Erythroblast (primary cell): ENCODE data around the gene UPK3B.
"Not testable (repeated sequence)": the region's sequence is repeated elsewhere in the genome, so short reads cannot be mapped to it uniquely, and the experiment has no call there.

Source experiments
- DNase-seq, 2 experiments: peaks; one replicate each; lab custom pipeline; 2025; lab: John Stamatoyannopoulos, UW
- GATA1 ChIP-seq: IDR thresholded peaks from 2 replicates; pipeline ENCODE4 v1.6.1; 2011; ENCODE audit warnings: low read depth, mild to moderate bottlenecking, control low read depth, low read length, moderate library complexity
- POLR2A ChIP-seq: IDR thresholded peaks from 2 replicates; pipeline ENCODE4 v1.6.1; 2011; ENCODE audit warnings: mild to moderate bottlenecking, low read length

UPK3B gene

DNA sequence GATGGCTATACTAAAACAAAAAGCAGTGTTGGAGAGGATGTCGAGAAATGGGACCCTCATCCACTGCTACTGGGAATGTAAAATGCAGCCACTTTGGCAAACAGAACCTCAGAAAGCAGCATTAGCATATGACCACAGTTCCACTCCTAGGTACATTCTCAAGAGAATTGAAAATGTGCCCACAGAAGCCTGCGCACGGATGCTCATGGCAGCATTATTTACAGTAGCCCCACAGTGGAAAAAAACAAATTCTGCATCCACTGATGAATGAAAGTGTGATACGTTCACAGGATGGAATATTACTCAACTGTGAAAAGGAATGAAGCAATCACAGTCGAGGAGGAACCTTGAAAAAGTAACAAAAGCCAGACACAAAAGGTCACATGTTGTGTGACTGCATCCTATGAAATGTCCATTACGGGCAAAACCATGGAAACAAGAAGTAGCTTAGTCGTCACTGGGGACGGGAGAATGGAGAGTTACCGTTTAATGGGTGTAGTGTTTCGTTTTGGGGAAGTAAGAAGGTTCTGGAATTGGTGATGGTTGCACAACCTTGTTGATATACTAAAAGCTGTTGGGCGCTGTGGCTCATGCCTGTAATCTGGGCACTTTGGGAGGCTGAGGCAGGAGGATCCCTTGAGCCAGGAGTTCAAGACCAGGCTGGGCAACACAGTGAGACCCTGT is 2.5 kb upstream of the UPK3B start:
- TF ChIP-seq GATA1 (no peak), POLR2A (no peak)
- DNase-seq: no peak

DNA sequence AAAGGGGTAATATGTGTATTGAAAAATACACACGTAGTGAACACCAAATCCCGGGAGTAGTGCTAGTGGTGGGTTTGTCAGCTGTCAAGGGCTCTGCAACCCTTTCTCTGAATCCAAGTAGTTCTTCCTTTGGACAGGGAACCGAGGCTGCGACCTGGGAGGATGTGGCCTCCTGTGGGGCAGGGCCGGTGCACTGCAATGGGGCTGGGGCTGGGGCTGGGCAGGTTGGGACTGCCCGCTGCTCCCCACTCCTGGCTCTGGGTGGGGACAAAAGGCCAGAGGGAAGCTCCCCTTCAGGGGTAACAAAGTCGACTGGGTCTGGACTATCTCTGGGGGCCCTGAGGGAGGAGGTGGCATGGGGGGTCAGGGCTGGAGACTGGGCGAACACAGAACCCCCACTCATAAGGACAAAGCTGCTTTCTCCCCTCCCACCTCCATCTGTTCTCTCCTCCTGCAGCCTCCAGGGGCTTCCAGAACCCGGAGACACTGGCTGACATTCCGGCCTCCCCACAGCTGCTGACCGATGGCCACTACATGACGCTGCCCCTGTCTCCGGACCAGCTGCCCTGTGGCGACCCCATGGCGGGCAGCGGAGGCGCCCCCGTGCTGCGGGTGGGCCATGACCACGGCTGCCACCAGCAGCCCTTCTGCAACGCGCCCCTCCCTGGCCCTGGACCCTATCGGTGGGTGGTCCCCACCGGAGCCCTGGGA is 1.0 kb downstream of the UPK3B start:
- DNase-seq: not testable (repeated sequence)

DNA sequence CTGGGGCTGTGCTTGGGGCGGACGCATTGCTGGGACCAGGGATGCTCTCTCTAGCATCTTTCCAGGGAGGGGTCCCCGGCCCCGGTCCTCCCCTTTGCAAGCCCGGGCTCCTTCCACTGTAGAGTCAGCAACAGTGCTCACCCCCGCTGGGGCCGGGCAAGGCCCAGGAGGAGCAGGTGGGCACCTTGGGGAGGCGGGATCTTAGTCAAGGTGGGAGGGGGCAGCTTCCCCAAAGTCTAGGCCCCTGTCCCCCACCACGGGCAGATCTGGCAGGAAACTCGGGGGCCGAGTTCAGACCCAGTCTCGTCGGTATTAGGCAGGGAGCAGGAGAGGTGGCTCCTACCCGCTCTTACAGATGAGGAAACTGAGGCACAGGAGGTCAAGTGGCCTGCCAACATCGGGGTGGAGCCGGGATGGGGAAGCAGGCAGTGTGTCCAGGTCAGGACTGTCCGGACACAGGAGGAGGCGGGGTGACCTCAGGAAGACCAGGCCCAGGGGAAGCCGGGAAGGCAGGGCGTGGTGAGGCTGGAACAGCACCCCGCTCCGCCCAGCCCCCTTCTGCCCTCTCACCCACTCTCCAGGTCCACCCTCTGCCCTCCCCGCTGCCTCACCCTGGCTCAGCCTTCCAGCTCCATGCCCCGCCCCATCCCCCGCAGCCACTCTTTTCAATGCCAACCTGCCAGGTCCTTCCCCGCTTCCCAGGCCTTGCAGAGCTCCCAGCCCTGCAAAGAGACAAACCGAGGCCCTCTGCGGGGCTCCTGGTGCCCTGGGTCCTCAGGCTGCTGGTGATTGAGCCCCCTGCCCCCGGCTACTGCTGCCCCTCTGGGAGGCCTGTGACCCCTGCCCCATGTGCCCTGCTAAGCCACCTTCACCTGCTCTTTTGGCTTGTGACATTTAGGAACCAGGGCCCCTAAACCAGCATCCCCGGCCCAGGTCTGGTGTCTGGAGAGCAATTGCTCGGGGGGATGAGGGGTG is 1.8 kb downstream of the UPK3B start:
- DNase-seq: not testable (repeated sequence)

DNA sequence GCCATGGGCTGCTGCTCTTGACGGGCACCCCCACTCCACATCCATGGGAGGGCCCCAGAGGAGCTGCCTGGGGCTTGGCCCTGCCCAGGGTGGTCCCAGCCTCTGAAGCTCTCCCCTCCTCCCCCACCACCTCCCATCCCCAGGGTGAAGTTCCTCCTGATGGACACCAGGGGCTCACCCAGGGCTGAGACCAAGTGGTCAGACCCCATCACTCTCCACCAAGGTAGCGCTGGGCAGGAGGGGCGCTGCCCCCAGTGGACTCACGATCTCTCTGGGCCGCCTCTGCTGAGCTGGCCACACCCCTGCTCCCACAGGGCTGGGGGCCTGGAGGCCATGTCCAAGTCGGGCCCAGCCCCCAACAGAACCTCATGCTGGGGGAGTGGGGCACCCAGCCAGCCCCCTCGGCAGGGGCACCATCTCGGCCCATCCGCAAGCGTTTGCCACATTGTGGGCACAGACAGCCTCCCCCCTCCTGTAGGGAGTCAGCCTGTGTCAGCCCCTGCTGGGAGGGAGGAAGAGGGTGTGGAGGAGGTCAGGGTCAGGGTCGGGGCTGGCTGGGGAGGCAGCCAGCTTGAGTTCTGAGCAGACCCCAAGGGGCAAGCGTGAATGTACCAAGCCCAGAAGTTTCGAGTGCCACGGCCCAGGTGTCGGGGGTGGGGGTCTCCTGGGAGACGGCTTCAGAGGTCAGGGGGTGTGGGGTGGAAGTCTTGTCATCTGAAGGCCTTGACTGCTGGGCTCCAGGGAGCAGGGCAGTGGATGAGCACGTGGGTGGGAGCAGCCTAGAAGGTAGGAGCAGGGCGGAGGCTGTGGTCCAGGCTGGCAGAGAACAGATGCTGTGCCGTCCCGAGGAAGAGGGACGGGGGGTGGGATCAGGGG is 2.8 kb downstream of the UPK3B start:
- DNase-seq: peak in 1 of 2 experiments; percentile 17
- no peak for TF ChIP-seq GATA1
- no peak for TF ChIP-seq POLR2A

DNA sequence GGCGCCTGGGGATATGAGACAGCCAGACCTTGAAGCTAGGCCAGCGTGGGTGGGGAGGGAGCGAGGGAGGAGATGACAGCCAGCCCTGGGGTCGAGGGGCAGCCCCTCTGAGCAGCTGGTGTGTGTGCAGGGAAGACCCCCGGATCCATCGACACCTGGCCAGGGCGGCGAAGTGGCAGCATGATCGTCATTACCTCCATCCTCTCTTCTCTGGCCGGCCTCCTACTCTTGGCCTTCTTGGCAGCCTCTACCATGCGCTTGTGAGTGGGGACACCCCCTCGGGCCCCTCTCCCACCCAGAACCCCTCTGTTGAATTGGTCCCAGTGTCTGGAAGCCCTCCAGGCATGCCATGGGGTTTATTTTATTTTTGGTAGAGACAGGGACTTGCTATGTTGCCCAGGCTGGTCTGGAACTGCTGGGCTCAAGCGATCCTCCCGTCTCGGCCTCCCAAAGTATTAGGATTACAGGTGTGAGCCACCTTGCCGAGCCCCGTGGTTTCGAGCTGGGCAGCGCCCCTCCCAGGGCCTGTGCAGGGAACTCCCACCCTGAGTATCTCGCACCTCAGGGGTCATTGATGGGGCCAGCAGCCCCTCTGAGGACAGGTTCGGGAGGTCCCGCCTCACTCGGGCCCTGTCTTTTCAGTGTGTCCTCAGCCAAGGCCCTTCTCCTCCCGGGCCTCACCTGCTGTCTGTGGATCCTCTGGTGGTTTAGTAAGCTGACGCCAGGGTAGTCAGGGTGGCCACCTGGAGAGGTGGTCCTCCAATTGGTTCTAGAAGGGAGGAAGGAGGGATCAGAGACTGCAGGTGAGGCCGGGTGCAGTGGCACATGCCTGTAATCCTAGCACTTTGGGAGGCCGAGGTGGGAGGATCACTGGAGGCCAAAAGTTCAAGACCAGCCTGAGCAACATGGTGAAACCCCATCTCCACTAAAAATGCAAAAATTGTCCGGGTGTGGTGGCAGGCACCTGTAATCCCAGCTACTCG is 3.8 kb downstream of the UPK3B start:
- no peak for TF ChIP-seq GATA1
- TF ChIP-seq POLR2A: no peak
- DNase-seq: no peak

DNA sequence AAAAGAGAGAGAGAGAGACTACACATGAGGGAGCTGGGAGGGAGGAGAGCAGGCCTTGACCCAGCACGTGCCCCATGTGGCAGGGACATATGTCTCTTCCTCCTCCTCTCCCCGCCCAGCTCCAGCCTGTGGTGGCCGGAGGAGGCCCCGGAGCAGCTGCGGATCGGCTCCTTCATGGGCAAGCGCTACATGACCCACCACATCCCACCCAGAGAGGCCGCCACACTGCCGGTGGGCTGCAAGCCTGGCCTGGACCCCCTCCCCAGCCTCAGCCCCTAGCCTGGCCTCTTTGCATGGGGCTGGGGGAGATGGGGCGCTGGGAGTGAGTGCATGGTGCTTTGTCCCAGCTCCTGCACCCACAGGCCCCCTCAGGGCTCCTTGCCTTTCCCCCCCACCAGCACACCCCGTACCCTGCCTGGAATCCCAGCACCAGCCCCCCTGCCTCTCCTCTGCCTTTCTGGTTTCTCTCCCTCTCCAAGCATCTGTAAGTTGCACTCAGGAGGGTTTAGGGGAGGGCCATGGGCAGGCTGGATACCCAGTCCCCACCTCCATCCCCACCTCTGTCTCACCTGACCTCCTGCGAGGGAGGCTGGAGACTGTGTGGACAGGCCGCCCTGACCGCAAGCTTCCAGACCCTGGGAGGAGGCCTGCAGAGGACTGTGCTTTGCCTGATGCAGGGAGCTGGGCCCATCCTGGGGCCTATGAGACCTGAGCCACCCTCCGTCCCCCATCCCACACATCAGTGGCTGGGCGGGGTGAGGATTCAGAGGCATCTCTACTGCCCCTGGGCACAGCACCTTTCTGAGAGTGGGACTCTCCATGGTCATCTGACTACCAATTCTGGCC is 4.8 kb downstream of the UPK3B start:
- TF ChIP-seq GATA1 (no peak), POLR2A (no peak)
- no peak for DNase-seq

DNA sequence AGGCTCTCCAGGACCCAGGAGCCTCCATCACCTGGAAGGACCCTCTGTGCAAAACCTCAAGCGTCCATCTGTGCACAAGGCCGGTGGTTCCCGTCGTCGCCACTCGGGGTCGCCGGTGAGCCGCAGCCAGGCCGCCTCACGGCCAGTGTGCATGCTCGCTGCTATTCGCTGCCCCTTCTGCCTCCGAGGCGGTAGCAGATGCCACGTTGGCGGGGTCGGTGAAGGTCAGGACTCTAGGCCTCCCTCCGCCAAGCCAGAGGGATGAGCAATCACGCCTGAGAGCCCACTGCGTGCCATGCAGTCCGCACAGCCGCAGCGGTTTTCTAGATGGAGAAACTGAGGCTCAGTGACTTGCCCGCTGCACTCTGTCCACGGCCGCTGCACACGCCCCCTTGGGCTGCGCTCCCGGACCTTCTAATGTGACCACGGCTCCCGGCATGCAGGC is 5.7 kb downstream of the UPK3B start:
- TF ChIP-seq POLR2A: no peak
- TF ChIP-seq GATA1: no peak
- DNase-seq: peak; percentile 29 to 59

DNA sequence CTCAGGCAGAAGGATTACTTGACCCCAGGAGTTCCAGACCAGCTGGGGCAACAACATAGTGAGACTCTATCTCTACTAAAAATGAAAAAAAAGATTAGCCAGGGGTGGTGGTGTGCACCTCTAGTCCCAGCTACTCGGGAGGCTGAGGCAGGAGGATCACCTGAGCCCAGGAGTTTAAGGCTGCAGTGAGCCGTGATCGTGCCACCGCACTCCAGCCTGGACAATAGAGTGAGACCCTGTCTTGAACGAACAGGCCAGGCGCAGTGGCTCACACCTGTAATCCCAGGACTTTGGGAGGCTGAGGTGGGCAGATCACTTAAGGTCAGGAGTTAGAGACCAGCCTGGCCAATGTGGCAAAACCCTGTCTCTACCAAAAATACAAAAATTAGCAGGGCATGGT is 6.6 kb downstream of the UPK3B start:
- DNase-seq: not testable (repeated sequence)

DNA sequence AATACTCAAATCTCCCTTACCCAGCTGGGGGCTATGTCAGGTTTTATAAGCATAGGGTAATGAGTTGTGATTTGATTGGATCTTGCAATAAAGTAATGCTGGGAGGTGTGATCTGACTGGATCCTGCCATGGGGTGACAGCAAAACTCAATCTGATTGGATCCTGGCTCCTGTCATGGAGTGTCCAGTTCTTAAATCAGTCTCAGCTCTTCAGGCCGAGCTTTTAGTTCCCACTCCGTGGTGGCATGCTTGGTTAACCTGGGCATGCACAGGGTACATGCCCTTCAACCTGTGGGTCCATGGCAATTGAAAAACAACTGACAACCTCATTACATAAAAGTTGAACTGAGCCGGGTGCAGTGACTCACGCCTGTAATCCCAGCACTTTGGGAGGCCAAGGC is 15.8 kb downstream of the UPK3B start:
- not testable (repeated sequence) for DNase-seq

DNA sequence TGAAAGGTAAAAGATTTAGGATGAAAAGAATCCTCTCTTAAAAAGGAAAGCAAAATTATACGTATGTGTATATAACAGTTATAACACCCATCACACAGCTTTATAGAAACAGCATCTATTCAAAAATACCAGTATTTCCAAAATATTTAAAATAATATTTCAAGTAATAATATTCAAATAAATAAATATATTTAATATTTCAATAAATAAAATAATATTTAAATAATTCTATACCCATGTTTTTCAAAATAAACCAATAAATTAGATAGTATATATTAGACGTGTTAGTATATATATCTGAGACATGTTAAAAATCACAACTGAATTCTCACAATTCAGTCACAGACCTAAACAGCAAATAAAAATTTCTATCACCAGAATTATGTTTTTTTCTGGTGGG is 21.3 kb downstream of the UPK3B start:
- not testable (repeated sequence) for DNase-seq

DNA sequence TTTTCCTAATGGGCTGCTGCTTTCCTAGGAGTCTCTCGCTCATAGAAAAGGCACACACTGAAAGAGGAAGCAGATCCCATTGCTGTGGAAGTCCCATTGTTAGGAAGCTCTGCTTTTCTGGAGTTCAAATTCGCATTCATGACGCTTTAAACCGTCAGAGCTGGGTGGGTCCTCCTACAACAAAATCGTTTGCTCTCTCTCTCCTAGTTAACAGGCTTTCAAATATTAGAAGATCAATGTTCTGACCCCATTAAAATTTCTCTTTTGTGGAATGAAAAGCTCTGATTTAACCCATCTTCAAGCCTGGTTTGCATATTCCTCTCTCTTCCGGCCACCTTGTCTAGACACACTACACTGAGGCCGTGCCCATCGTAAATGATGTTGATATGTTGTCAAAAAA is 32.8 kb downstream of the UPK3B start, which contains the start of gene SPDYE16:
TSS of gene SPDYE16 (minus strand) at position 101 of the 400 bp plus-strand sequence. CDS start 1,838 bp downstream, outside the sequence.
- not testable (repeated sequence) for DNase-seq
